Fibroblast of upper back skin (primary cell): ENCODE data around the gene XRCC3.
A peak's percentile ranks its signal among the peaks of the same experiment; 100 is the strongest.

Experiments used
- DNase-seq: peaks from one replicate; pipeline ENCODE4 v3.0.0-alpha.2; 2013

XRCC3 gene

GRCh38 chr14:103725001-103725682 lies 9.9 kb upstream of the XRCC3 start:
- no peak for DNase-seq

- DNase-seq, result no peak
Measured at GRCh38 chr14:103724116-103724515, 8.9 kb upstream of the XRCC3 start.

GRCh38 chr14:103723748-103724081 lies 8.5 kb upstream of the XRCC3 start:
- no peak for DNase-seq

- DNase-seq, result no peak
Measured at GRCh38 chr14:103721334-103722120, 6.3 kb upstream of the XRCC3 start.

- DNase-seq, result no peak
Measured at GRCh38 chr14:103719751-103720150, 4.5 kb upstream of the XRCC3 start.

- peak; percentile 87 for DNase-seq
Measured at GRCh38 chr14:103718572-103718971, 3.3 kb upstream of the XRCC3 start.

- no peak for DNase-seq
Measured at GRCh38 chr14:103716899-103717411, 1.7 kb upstream of the XRCC3 start.

GRCh38 chr14:103716091-103716801 lies 995 bp upstream of the XRCC3 start:
- DNase-seq, result no peak

- no peak for DNase-seq
Measured at GRCh38 chr14:103714063-103714724, 1.1 kb downstream of the XRCC3 start.

- DNase-seq, result no peak
Measured at GRCh38 chr14:103713304-103714062, 1.8 kb downstream of the XRCC3 start.

GRCh38 chr14:103712633-103713247 lies 2.5 kb downstream of the XRCC3 start:
- DNase-seq, result no peak

- DNase-seq, result no peak
Measured at GRCh38 chr14:103711516-103712431, 3.5 kb downstream of the XRCC3 start.

GRCh38 chr14:103710771-103711377 lies 4.4 kb downstream of the XRCC3 start:
- DNase-seq, result no peak

- DNase-seq, result no peak
Measured at GRCh38 chr14:103709814-103710213, 5.4 kb downstream of the XRCC3 start.

GRCh38 chr14:103708750-103709187 lies 6.5 kb downstream of the XRCC3 start:
- DNase-seq, result no peak

GRCh38 chr14:103707329-103708263 lies 7.7 kb downstream of the XRCC3 start:
- DNase-seq, result no peak

- no peak for DNase-seq
Measured at GRCh38 chr14:103706551-103707328, 8.5 kb downstream of the XRCC3 start.
